Measurements from ENCODE around the gene MLXIP.

DNA sequence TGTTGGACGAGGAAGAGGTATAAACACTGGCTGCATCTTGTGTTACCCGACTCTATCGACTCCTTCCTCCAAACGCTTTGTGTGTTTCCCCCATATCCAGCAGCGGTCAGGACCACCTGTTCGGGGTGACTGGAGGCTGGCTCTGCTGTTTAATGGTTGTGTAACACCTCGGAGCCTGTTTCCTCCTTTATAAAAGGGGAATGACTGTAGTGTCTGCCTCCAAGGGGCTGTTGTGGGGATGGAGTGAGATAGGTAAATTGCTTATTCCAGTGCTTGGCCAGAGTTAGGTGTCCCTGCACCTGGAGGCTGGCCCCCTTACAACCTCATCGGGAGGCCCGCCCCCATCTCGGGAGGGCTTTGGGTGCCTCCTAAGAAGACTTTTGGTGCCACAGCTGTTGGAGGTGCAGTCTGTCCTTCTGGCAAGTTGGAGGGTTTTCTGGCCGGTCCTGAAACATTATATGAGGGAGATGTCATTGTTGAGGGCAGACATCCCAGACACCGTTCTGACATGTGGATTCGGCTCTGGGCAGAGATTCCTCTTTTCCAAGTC, 1.1 kb downstream of the MLXIP start:
- TF ChIP-seq, protein P1, sequence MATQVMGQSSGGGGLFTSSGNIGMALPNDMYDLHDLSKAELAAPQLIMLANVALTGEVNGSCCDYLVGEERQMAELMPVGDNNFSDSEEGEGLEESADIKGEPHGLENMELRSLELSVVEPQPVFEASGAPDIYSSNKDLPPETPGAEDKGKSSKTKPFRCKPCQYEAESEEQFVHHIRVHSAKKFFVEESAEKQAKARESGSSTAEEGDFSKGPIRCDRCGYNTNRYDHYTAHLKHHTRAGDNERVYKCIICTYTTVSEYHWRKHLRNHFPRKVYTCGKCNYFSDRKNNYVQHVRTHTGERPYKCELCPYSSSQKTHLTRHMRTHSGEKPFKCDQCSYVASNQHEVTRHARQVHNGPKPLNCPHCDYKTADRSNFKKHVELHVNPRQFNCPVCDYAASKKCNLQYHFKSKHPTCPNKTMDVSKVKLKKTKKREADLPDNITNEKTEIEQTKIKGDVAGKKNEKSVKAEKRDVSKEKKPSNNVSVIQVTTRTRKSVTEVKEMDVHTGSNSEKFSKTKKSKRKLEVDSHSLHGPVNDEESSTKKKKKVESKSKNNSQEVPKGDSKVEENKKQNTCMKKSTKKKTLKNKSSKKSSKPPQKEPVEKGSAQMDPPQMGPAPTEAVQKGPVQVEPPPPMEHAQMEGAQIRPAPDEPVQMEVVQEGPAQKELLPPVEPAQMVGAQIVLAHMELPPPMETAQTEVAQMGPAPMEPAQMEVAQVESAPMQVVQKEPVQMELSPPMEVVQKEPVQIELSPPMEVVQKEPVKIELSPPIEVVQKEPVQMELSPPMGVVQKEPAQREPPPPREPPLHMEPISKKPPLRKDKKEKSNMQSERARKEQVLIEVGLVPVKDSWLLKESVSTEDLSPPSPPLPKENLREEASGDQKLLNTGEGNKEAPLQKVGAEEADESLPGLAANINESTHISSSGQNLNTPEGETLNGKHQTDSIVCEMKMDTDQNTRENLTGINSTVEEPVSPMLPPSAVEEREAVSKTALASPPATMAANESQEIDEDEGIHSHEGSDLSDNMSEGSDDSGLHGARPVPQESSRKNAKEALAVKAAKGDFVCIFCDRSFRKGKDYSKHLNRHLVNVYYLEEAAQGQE (IDR thresholded peaks at IDR 0.05; ENCODE audit: insufficient read depth in 1 of 2, low read depth in 2 of 2, low read length in 1 of 2) = no peak
- TF ChIP-seq, protein P2, sequence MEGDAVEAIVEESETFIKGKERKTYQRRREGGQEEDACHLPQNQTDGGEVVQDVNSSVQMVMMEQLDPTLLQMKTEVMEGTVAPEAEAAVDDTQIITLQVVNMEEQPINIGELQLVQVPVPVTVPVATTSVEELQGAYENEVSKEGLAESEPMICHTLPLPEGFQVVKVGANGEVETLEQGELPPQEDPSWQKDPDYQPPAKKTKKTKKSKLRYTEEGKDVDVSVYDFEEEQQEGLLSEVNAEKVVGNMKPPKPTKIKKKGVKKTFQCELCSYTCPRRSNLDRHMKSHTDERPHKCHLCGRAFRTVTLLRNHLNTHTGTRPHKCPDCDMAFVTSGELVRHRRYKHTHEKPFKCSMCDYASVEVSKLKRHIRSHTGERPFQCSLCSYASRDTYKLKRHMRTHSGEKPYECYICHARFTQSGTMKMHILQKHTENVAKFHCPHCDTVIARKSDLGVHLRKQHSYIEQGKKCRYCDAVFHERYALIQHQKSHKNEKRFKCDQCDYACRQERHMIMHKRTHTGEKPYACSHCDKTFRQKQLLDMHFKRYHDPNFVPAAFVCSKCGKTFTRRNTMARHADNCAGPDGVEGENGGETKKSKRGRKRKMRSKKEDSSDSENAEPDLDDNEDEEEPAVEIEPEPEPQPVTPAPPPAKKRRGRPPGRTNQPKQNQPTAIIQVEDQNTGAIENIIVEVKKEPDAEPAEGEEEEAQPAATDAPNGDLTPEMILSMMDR (IDR thresholded peaks at IDR 0.05) = no peak
- TF ChIP-seq TCF7L2 (IDR thresholded peaks at IDR 0.05; ENCODE audit: low read depth, low read length) (no peak), POLR2AphosphoS5 (IDR thresholded peaks at IDR 0.05; ENCODE audit: low read depth, low read length) (no peak; the same call in 1 of the 2 replicates), SIN3A (IDR thresholded peaks at IDR 0.05; ENCODE audit: borderline replicate concordance, insufficient read depth, low read depth, low read length) (no peak)

All from Panc1 (cell line).